ENCODE results near the gene ABCD1.
"Not testable (repeated sequence)": the region's sequence is repeated elsewhere in the genome, so short reads cannot be mapped to it uniquely, and the experiment has no call there.

Gene ABCD1

DNA sequence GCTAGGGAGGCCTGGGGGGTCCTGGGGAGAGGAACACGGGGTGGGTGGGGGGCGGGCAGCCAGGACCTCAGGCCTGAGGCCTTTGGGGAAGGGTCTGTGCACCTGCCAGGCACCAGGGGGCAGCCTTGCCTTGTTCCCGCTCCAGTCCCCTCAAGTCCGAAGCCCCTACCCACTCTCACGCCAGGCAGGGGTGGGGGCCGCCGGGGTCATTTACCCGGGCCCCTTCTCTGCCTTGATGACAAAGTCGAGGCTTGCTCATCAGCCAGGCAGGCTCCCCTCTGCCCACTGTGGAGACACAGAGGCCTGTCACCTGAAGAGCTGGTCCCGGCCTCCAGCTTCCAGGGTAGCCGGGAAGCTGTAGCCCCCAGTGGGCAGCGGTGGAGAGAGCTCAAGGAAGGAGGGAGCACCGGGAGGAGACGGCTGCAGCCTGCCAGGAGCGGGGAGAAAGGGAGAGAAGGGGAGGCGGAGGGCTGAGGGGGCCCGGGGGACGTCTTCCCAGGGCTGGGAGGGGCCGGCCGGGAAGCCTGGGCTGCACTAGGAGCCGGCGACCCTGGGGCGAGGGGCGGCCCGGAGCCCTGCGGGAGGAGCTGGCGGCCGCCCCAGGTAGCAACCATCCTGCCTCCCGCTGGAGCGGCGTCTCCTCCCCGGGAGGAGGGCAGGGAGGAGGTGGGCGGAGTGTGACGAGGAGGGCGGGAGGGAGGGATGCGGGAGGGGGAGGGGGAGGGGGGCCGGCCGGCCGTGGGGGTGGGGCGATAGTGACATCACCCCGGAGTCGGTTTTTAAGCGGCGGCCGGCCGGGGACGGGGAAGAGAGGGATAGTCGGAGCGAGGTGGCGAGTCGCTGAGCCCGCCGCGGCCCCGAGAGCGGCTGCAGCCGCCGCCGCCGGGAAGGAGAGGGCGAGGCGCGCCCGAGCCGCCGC is 37.3 kb upstream of the ABCD1 start, which contains the start of gene SLC6A8:
Gene SLC6A8, plus strand, starts transcription at position 806 of the 919 bp plus-strand sequence. CDS start 649 bp downstream, outside the sequence.
- TF ChIP-seq, protein P1, sequence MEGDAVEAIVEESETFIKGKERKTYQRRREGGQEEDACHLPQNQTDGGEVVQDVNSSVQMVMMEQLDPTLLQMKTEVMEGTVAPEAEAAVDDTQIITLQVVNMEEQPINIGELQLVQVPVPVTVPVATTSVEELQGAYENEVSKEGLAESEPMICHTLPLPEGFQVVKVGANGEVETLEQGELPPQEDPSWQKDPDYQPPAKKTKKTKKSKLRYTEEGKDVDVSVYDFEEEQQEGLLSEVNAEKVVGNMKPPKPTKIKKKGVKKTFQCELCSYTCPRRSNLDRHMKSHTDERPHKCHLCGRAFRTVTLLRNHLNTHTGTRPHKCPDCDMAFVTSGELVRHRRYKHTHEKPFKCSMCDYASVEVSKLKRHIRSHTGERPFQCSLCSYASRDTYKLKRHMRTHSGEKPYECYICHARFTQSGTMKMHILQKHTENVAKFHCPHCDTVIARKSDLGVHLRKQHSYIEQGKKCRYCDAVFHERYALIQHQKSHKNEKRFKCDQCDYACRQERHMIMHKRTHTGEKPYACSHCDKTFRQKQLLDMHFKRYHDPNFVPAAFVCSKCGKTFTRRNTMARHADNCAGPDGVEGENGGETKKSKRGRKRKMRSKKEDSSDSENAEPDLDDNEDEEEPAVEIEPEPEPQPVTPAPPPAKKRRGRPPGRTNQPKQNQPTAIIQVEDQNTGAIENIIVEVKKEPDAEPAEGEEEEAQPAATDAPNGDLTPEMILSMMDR (conservative IDR thresholded peaks at IDR 0.05) = peak; percentile 29; the same call in 1 of the 2 replicates

DNA sequence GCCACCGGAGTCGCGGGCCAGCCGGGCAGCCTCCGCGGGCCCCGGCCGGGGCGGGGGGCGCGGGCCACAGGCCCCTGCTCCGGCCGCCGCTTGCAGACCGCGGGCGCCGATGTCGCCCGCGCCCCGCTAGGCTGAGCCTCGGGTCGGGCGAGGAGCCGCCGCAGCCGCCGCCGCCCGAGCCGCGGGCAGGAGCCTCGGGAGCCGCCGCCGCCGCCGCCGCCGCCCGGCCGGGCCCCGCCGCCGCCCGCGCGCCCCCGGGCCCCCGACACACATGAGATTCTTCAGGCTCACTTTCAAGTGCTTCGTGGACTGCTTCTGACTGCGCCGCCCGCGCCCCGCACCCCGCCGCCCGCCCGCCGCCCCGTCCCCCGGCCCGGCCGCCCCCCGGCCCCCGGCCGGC is 36.6 kb upstream of the ABCD1 start:
- TF ChIP-seq, protein P1 (conservative IDR thresholded peaks at IDR 0.05) = no peak
- H3K27ac ChIP-seq = peak overlapping the region; percentile 73; the same call in 1 of the 2 replicates

More for the DNA sequence above, 37.3 kb upstream of the ABCD1 start, which contains the start of gene SLC6A8:
- H3K27ac ChIP-seq = peak within 1 kb of the TSS; percentile 73

DNA sequence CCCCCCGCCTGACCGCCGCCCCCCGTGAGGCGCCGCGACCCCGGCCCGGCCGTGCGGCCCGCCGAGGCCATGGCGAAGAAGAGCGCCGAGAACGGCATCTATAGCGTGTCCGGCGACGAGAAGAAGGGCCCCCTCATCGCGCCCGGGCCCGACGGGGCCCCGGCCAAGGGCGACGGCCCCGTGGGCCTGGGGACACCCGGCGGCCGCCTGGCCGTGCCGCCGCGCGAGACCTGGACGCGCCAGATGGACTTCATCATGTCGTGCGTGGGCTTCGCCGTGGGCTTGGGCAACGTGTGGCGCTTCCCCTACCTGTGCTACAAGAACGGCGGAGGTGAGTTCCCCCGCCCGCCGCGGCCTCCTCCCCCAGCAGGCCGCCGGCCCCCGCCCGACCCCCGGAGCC is 36.1 kb upstream of the ABCD1 start:
- peak overlapping the region; percentile 73 for H3K27ac ChIP-seq
- TF ChIP-seq, protein P1 (conservative IDR thresholded peaks at IDR 0.05) = no peak

DNA sequence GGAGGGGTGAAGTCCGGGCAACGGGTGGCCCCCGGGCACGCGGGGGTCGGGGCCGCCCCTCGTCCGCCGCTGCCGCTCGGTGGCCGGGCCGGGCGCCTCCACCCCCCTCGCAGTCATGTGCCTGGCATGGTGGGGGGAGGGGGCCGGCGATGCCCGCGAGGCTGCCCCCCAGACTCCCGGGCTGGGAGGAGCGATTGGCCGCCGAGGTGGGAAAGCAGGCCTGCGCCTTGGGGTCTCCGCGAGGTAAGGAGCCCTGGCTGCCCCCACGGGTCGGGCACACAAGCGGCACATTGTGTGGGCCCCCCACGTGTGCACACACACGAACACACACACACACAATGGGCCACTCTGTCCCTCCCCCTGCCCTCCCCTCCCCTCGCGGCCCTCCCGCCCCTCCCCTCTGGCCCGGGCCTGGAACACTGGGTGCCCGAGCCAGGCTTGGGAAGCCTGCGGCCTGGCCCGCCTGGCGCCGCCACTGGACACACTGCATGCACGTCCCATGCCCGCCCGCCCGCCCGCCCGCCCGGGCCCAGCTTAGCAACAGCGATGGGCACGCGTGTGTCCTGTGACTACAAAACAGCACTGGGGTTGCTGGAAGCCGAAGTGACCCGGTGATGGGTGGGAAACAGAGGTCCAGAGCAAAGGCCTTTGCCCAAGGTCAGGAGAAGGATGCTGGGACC is 35.6 kb upstream of the ABCD1 start:
- TF ChIP-seq, protein P1 (conservative IDR thresholded peaks at IDR 0.05) = no peak
- H3K27ac ChIP-seq = peak overlapping the region; percentile 73

DNA sequence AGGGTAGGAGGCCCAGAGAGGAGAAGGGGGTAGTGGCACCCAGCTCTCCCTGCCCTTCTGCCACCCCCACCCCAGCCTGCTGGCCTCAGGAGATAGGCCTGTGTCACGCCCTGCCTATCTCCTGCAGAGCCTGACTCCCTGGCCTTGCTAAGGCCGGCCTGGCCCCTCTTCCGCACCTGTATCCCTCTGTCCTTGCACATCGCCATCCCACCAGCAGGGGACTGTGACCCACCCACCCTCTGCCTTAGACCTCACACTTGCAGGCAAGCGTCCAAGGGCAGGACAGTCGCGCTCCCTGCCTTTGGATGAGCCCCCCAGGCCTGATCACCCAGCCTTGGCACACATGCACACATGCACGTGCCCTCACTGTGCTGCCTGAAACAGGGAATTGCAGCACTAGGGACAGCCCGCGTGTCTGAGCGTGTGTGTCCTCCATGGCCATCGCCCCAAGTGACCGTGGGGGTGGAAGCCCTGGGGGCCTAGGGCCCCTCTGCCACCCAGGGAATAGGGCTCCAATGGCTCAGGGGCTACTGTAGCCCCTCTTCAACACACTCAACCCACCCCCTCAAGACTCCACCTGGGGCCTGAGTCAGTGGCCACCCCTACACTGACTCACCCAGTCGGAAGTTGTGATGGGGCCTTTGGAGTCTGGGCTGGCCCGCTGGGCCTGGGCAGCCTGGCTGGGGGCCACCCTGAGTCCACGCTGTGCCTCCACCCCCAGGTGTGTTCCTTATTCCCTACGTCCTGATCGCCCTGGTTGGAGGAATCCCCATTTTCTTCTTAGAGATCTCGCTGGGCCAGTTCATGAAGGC is 34.8 kb upstream of the ABCD1 start:
- peak overlapping the region; percentile 73; the same call in 1 of the 2 replicates for H3K27ac ChIP-seq

DNA sequence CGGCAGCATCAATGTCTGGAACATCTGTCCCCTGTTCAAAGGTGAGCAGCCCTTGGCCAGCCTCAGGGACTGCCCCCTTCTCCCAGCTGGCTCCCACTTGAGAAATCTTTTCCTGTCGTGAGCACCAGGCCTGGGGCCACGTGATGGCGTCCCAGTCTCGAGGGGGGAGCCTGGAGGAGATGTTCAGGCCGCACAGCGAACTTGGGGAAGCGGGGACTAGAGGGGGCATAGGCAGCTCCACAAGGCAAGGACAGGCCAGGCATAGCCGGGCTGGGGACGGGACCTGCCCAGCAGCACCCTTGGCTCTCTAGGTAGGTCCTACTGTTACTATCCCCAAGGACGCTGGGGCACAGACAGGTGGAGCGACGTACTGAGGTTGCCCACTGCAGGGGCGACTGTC is 34.2 kb upstream of the ABCD1 start:
- TF ChIP-seq, protein P1 (conservative IDR thresholded peaks at IDR 0.05) = no peak
- H3K27ac ChIP-seq = peak overlapping the region; percentile 73; the same call in 1 of the 2 replicates

More for the DNA sequence above, 34.8 kb upstream of the ABCD1 start:
- TF ChIP-seq, protein P1 (conservative IDR thresholded peaks at IDR 0.05) = no peak

DNA sequence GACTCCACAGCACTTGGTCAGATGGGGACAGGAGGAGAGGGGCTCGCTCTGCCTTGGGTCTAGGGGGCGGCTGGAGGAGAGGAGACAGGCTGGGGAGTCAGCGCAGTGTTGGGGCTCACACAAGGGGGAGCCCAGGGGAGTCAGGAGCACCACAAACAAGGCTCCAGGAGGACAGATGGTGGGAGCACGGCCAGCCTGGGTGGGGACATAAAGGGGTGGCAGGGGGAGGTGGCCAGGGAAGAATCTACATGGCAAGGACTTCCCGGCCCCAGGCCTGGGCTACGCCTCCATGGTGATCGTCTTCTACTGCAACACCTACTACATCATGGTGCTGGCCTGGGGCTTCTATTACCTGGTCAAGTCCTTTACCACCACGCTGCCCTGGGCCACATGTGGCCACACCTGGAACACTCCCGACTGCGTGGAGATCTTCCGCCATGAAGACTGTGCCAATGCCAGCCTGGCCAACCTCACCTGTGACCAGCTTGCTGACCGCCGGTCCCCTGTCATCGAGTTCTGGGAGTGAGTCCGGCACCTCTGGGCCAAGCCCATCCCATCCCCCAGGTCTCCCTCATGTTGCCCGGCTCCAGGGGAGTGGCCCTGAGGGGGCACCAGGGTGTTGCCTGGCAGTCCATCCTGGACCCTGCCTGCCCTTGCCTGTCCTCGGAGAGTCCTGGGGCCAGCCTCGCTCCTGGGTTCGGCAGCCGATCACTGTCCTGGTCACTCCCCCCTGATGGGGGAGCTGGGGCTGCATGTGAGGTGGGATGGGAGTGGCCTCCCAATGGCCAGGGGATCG is 33.4 kb upstream of the ABCD1 start:
- H3K27ac ChIP-seq = not testable (repeated sequence)

All from VCaP (cell line).